Tibial nerve (tissue), 4 donors: ENCODE data around the gene CD34.

Source experiments
- CTCF ChIP-seq, 5 experiments: fragments of 200-600 bp in 3 of 5; fragments of 450-650 bp in 2 of 5; sonication (generic) in 3 of 5; IDR thresholded peaks; one replicate each; pipeline ENCODE4 v1.5.1; 2016 to 2019; ENCODE audit warnings: antibody characterized with exemption in 5 of 5, mild to moderate bottlenecking in 3 of 5, moderate library complexity in 2 of 5
- EP300 ChIP-seq, 2 donors: sonication (generic); formaldehyde crosslinking; IDR thresholded peaks; one replicate each; pipeline ENCODE4 v1.6.1; 2017; ENCODE audit warnings: antibody characterized with exemption in 2 of 2, mild to moderate bottlenecking in 1 of 2

GRCh38 chr1:207845109-207845508, 65.8 kb downstream of the CD34 start:
- TF ChIP-seq CTCF (IDR thresholded peaks at IDR 0.05): no peak
- TF ChIP-seq EP300 (IDR thresholded peaks at IDR 0.05): no peak
